OCI-LY7 (cell line): Measurements from ENCODE around the gene VWA8. TPM values are rescaled to one million over a fixed set of nuclear protein-coding genes. Genes with fewer than 3 reads are reported as not detected.

ENCODE experiments used
- BruUV-seq: library from RNA; stranded (reverse); fragments of 400-500 nt; replicated peaks from 2 replicates; lab custom pipeline; 2021; lab: Mats Ljungman, UMichigan
- CTCF ChIA-PET: fragments of 300-600 bp; sonication (Branson Sonifier 250); formaldehyde crosslinking; loops from one replicate; lab custom pipeline; 2022; ENCODE audit warnings: antibody characterized with exemption; ENCODE audit not compliant: unreplicated experiment; lab: Charles Lee
- POLR2A ChIA-PET: fragments of 300-600 bp; sonication (Branson Sonifier 250); formaldehyde crosslinking; loops from one replicate; lab custom pipeline; 2022; ENCODE audit warnings: antibody characterized with exemption; lab: Charles Lee
- DNase-seq: peaks from one replicate; pipeline ENCODE4 v3.0.0-alpha.2; 2015; ENCODE audit warnings: low spot score
- H2AFZ ChIP-seq: fragments of 200-600 bp; sonication (generic), shearing (Covaris generic); 2 replicates; pipeline ENCODE4 v1.6.1; 2014; ENCODE audit warnings: mild to moderate bottlenecking, antibody characterized with exemption, low read length, moderate library complexity
- H3K27ac ChIP-seq: fragments of 200-600 bp; sonication (generic); 2 replicates; pipeline ENCODE4 v1.5.1; 2014; ENCODE audit warnings: mixed run types, low read depth, mild to moderate bottlenecking, moderate library complexity, low read length, inconsistent platforms; ENCODE audit not compliant: poor library complexity, severe bottlenecking
- H3K36me3 ChIP-seq: fragments of 200-600 bp; sonication (generic); 2 replicates; pipeline ENCODE4 v1.6.1; 2014; ENCODE audit warnings: mild to moderate bottlenecking, antibody characterized with exemption, low read length, moderate library complexity, mixed read lengths; ENCODE audit not compliant: insufficient read depth
- H3K4me1 ChIP-seq: fragments of 200-600 bp; sonication (generic); 2 replicates; pipeline ENCODE4 v1.5.1; 2014; ENCODE audit warnings: mild to moderate bottlenecking, low read length; ENCODE audit not compliant: insufficient read depth, poor library complexity, severe bottlenecking
- H3K4me2 ChIP-seq: fragments of 200-600 bp; sonication (generic); 2 replicates; pipeline ENCODE4 v1.6.1; 2014; ENCODE audit warnings: mild to moderate bottlenecking, low read length
- H3K4me3 ChIP-seq: fragments of 200-600 bp; sonication (generic); 2 replicates; pipeline ENCODE4 v1.5.1; 2014; ENCODE audit warnings: mild to moderate bottlenecking, low read depth, low read length; ENCODE audit not compliant: poor library complexity, severe bottlenecking
- H3K79me2 ChIP-seq: fragments of 200-600 bp; sonication (generic); 2 replicates; pipeline ENCODE4 v1.6.1; 2016; ENCODE audit warnings: low read depth, mild to moderate bottlenecking, low read length, moderate library complexity, mixed read lengths; ENCODE audit not compliant: insufficient read depth
- H3K9me2 ChIP-seq: fragments of 200-600 bp; sonication (generic); 2 replicates; pipeline ENCODE4 v1.6.1; 2016; ENCODE audit warnings: mild to moderate bottlenecking, low read length, mixed read lengths; ENCODE audit not compliant: insufficient read depth
- H3K9me3 ChIP-seq: fragments of 200-600 bp; sonication (generic); 2 replicates; pipeline ENCODE4 v1.6.1; 2014; ENCODE audit warnings: mild to moderate bottlenecking, mixed run types, low read length, mixed read lengths
- H4K20me1 ChIP-seq: fragments of 200-600 bp; sonication (generic); 2 replicates; pipeline ENCODE4 v1.6.1; 2014; ENCODE audit warnings: mild to moderate bottlenecking, antibody characterized with exemption, low read length, moderate library complexity, mixed read lengths; ENCODE audit not compliant: insufficient read depth
- EZH2phosphoT487 ChIP-seq: fragments of 200-600 bp; sonication (generic); IDR thresholded peaks from 2 replicates; pipeline ENCODE4 v1.6.1; 2018; ENCODE audit warnings: low read depth, borderline replicate concordance, mild to moderate bottlenecking, mixed run types, antibody characterized with exemption, low read length, moderate library complexity, mixed read lengths
- intact Hi-C: fragments of 100-400 bp; cut with micrococcal nuclease; formaldehyde crosslinking; loops from one replicate; pipeline ENCODE4 v1.10.0; 2022; ENCODE audit not compliant: unreplicated experiment
- total RNA-seq, 2 experiments: library from RNA; depleted of rRNA in 1 of 2; stranded (reverse); fragments of >200 nt in 1 of 2; shearing (Covaris generic) in 1 of 2; gene quantifications; 2 replicates each; pipeline ENCODE4 v1.2.3, GENCODE V29; 2014 to 2022
- TF ChIP-seq, protein P1 (sequence below): fragments of 200-600 bp; sonication (generic); conservative IDR thresholded peaks from 2 replicates; pipeline ENCODE4 v1.5.1; 2014; ENCODE audit warnings: mild to moderate bottlenecking, antibody characterized with exemption, low read length, moderate library complexity, mixed read lengths

VWA8 gene
- total RNA-seq, 2 experiments from 2014 or later = 26.4 to 31.5 TPM

DNA sequence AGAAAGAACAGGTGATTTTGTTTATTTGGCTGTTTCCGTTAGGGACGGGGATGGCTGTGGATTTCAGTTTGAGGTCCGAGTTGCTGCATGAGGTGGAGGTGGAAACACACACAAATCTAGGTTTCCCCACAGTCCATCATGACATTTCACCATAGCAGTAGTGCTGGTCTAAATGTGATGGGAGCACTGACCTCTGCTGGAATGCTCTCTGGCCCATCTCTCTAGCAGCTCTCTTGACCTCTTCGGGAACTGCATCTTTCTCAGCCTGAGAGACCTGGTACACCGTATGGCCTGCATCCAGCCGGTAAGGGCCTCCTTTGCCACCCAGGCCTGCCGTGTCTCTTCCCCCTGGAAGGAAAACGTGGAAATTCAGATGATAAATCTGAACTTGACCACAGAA lies 349.5 kb downstream of the VWA8 start:
- POLR2A ChIA-PET = interaction anchor here (1.0 to 3.1 kb wide), 3 partner anchors 11 to 110 kb away, joined by 3 to 17 read pairs (median 3); no protein-coding TSS in a partner anchor
- CTCF ChIA-PET = no interaction called here

DNA sequence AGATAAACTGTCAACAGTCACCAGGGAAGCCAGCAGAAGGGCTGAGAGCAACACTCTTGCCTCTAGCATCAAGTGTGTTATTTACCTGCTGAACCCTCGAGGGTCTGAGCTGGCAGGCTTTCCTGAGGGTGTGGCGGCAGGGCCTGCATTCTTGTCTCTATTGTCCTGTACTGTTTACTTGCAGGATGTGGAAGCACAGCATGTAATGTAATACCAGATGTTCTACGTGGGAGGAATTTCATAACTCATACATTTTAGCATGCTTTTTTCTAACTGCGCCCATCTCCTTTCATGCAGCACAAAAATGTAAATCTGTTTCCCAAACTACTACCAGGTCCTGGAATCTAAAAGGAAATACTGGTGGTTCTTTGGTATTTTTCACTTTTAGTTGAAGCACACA lies 350.5 kb downstream of the VWA8 start:
- no peaks in the 10 kb centered on the region for H3K9me2 ChIP-seq
- intact Hi-C loops = no loop called here

More for the DNA sequence above, 349.5 kb downstream of the VWA8 start:
- no peak overlapping the region for H3K4me2 ChIP-seq
- H4K20me1 ChIP-seq = no peaks in the 10 kb centered on the region
- intact Hi-C loops = no loop called here
- no peaks in the 10 kb centered on the region for H3K9me2 ChIP-seq
- H3K79me2 ChIP-seq = no peaks in the 10 kb centered on the region
- H3K27ac ChIP-seq = no peak overlapping the region
- H3K9me3 ChIP-seq = no peaks in the 10 kb centered on the region
- DNase-seq = no peak
- TF ChIP-seq, protein P1, sequence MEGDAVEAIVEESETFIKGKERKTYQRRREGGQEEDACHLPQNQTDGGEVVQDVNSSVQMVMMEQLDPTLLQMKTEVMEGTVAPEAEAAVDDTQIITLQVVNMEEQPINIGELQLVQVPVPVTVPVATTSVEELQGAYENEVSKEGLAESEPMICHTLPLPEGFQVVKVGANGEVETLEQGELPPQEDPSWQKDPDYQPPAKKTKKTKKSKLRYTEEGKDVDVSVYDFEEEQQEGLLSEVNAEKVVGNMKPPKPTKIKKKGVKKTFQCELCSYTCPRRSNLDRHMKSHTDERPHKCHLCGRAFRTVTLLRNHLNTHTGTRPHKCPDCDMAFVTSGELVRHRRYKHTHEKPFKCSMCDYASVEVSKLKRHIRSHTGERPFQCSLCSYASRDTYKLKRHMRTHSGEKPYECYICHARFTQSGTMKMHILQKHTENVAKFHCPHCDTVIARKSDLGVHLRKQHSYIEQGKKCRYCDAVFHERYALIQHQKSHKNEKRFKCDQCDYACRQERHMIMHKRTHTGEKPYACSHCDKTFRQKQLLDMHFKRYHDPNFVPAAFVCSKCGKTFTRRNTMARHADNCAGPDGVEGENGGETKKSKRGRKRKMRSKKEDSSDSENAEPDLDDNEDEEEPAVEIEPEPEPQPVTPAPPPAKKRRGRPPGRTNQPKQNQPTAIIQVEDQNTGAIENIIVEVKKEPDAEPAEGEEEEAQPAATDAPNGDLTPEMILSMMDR = no peak
- TF ChIP-seq EZH2phosphoT487 = no peak
- H2AFZ ChIP-seq = no peak overlapping the region
- no peak overlapping the region for H3K4me3 ChIP-seq
- no TSS peak for BruUV-seq
- H3K36me3 ChIP-seq = peaks cover 42% of the 10 kb centered on the region
- no peaks in the 10 kb centered on the region for H3K4me1 ChIP-seq

DNA sequence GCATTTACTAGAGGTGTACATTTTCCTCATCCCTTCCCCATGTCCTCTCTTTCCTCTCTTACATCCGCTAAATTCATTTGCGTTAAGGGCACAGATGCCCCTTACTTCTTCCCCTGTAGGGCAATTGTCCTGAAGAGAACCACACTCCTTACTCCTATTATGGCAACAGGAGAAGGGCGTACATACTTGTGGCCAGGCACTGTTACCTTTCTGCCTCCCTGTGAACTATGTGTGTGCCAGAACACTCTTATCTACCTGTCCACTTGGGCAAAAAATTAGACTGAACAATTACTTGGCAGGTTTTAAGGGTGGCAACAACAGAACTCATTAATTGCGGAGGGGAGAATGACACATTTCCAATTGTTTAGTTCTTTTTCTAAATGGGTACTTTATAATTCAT lies 351.1 kb downstream of the VWA8 start:
- BruUV-seq = no TSS peak
- intact Hi-C loops = no loop called here

More for the DNA sequence above, 350.5 kb downstream of the VWA8 start:
- H3K4me2 ChIP-seq = no peak overlapping the region
- H3K9me3 ChIP-seq = no peaks in the 10 kb centered on the region
- no TSS peak for BruUV-seq
- H3K4me3 ChIP-seq = no peak overlapping the region
- no peaks in the 10 kb centered on the region for H3K79me2 ChIP-seq
- no peak for DNase-seq
- CTCF ChIA-PET = no interaction called here
- H3K36me3 ChIP-seq = peaks cover 48% of the 10 kb centered on the region
- no peaks in the 10 kb centered on the region for H3K4me1 ChIP-seq
- H4K20me1 ChIP-seq = no peaks in the 10 kb centered on the region
- H3K27ac ChIP-seq = no peak overlapping the region
- no peak overlapping the region for H2AFZ ChIP-seq
- POLR2A ChIA-PET = no interaction called here
- TF ChIP-seq, protein P1 = no peak
- TF ChIP-seq EZH2phosphoT487 = no peak

More for the DNA sequence above, 351.1 kb downstream of the VWA8 start:
- H3K4me3 ChIP-seq = no peak overlapping the region
- peaks cover 54% of the 10 kb centered on the region for H3K36me3 ChIP-seq
- no peak overlapping the region for H3K4me2 ChIP-seq
- no peaks in the 10 kb centered on the region for H3K9me3 ChIP-seq
- H3K27ac ChIP-seq = no peak overlapping the region
- CTCF ChIA-PET = no interaction called here
- no peaks in the 10 kb centered on the region for H4K20me1 ChIP-seq
- POLR2A ChIA-PET = no interaction called here
- DNase-seq = no peak
- no peaks in the 10 kb centered on the region for H3K79me2 ChIP-seq
- H3K9me2 ChIP-seq = no peaks in the 10 kb centered on the region
- H3K4me1 ChIP-seq = no peaks in the 10 kb centered on the region
- H2AFZ ChIP-seq = no peak overlapping the region
- no peak for TF ChIP-seq EZH2phosphoT487
- TF ChIP-seq, protein P1 = no peak
